HL-60 (cell line): ENCODE data around the gene DIAPH3.

Experiments used
- DNase-seq, 2 experiments: peaks; one replicate each; pipeline ENCODE4 v3.0.0-alpha.2; 2010 to 2020; ENCODE audit warnings: low read depth in 1 of 2, low spot score in 1 of 2
- H3K27ac ChIP-seq: fragments of 250-450 bp; sonication (Bioruptor Pico); replicated peaks from 2 replicates; pipeline ENCODE4 v1.5.1; 2020; ENCODE audit warnings: mild to moderate bottlenecking, moderate library complexity
- H3K27me3 ChIP-seq: fragments of 250-450 bp; sonication (Bioruptor Pico); 2 replicates; pipeline ENCODE4 v1.5.1; 2021; ENCODE audit warnings: mild to moderate bottlenecking, moderate library complexity; ENCODE audit not compliant: insufficient read depth, poor library complexity, severe bottlenecking
- H3K4me3 ChIP-seq: replicated peaks from 2 replicates; pipeline ENCODE4 v1.5.1; 2011; ENCODE audit warnings: mild to moderate bottlenecking, control low read depth, low read length; ENCODE audit not compliant: insufficient read depth
- CTCF ChIP-seq: IDR thresholded peaks from one replicate; pipeline ENCODE4 v1.5.1; 2011; ENCODE audit warnings: low read length, control low read depth, inconsistent platforms; ENCODE audit not compliant: insufficient read depth
- GABPA ChIP-seq: IDR thresholded peaks from 2 replicates; pipeline ENCODE4 v1.6.1; 2012; ENCODE audit warnings: low read depth
- POLR2AphosphoS5 ChIP-seq: IDR thresholded peaks from 2 replicates; pipeline ENCODE4 v1.6.1; 2012; ENCODE audit warnings: low read depth
- REST ChIP-seq: IDR thresholded peaks from 2 replicates; pipeline ENCODE4 v1.6.1; 2012; ENCODE audit warnings: low read depth; ENCODE audit not compliant: insufficient replicate concordance
- SPI1 ChIP-seq: IDR thresholded peaks from 2 replicates; pipeline ENCODE4 v1.6.1; 2012; ENCODE audit warnings: low read depth, mild to moderate bottlenecking, borderline replicate concordance

DIAPH3 gene

DNA sequence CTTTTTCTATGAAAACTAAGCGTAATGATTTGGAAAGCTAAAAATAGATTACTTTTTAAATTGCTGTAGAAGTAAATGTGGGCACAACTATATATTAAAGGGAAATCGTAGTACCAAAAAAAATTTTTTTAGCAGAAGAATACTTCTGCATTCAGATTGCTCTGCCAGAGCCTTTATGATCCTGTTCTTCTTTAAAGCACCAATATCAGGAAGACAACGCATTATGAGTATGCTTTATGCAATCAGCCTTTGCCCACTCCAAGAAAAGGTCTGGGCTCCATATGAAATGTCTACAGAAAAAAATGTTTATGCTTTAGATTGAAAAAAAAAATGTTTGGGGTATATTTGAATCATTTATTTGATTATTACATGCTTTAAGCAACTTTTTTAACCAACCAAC is 137.4 kb downstream of the DIAPH3 start:
- Histone ChIP-seq H3K4me3 (no peak overlapping the region), H3K27ac (no peak overlapping the region), H3K27me3 (no peaks in the 10 kb centered on the region)
- no peak for DNase-seq
- TF ChIP-seq GABPA (no peak), SPI1 (no peak), POLR2AphosphoS5 (no peak), REST (no peak), CTCF (no peak)

- H3K27me3 ChIP-seq: no peaks in the 10 kb centered on the region
- H3K4me3 ChIP-seq: no peak overlapping the region
- TF ChIP-seq SPI1 (no peak), REST (no peak), CTCF (no peak)
- DNase-seq: no peak
- H3K27ac ChIP-seq: no peak overlapping the region
Measured at GRCh38 chr13:60020288-60020687, 143.4 kb downstream of the DIAPH3 start.

DNA sequence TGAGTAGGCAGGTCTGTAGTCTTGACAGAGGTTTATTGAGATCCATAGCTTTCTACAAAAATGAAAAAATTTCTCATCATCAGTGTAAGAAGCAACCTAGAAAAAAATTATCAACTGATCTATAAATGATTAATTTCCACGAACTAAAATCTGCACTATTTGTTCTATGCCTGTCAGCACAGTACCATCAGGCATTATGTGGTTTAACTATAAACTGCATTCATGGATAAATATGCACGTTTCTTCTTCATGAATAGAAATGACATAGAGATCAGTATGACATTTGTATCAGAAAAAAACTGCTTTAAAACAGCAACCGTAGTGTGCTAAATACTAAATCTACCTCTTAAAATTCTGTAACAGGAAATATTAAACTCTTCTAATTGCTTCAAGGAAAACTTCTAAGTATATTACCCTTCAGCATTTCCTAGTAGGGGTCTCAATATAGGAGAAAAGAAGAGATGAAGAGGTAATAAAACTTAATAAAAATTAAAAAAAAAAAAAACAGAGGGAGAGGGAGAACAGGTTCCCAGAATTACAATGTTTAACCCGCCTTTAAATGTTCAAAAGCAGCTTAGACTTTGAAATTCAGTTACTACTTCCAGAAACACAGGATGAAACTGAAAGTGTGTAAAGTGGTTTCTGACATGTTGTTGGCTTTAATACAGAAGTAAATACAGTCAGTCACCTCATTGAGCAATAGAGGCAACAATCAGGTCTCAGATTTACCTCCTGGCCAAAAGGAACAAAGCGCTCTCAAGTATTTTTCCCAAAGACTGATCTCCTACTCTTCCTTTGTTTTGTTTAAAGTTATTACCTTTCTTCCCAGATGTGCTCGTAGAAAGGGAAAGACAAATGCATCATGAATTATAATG is 144.4 kb downstream of the DIAPH3 start:
- H3K4me3 ChIP-seq: no peak overlapping the region
- no peak for DNase-seq
- TF ChIP-seq CTCF (no peak), SPI1 (no peak), POLR2AphosphoS5 (no peak), GABPA (no peak), REST (no peak)
- H3K27me3 ChIP-seq: no peaks in the 10 kb centered on the region
- no peak overlapping the region for H3K27ac ChIP-seq
